ENCODE measurements around the gene CDC42EP1.
"Not testable (repeated sequence)": the region's sequence is repeated elsewhere in the genome, so short reads cannot be mapped to it uniquely, and the experiment has no call there.

The CDC42EP1 gene

GRCh38 chr22:37535159-37535558, 25.1 kb upstream of the CDC42EP1 start:
- DNase-seq, result no peak

DNA sequence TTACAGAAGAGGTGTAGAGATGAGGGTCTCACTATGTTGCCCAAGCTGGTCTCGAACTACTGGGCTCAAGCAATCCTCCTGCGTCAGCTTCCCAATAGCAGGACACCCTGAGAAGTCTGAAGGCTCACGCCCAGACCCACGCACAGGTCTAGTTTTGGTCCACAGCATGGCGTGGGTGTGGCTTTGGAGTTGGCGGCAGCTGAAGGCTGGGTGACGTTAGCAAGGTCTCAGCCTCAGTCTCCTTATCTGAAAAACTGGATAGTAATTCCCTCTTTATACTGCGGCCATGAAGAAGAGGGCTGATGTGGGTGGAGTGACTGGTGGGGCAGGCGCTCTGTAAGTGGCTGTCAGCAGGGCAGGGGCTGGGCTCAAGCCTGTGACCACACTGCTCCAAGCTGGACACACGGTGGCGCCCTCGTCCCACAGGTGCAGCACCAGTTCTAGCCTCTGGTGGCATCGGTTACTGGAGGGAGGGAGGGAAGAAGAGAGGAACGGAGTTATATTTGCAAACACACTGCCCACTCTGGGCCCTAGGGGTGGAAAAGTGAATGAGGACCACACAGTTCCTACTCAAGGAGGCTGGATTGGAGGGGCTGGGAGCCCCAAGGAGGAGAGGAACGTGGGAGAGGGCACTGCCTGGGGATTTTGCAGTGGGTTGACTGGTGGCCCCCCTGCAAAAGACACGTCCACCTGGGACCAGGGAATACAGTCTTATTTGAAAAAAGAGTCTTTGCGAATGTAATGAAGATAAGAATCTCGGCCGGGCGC, 21.5 kb upstream of the CDC42EP1 start:
- DNase-seq, result peak; percentile 64 to 86

DNA sequence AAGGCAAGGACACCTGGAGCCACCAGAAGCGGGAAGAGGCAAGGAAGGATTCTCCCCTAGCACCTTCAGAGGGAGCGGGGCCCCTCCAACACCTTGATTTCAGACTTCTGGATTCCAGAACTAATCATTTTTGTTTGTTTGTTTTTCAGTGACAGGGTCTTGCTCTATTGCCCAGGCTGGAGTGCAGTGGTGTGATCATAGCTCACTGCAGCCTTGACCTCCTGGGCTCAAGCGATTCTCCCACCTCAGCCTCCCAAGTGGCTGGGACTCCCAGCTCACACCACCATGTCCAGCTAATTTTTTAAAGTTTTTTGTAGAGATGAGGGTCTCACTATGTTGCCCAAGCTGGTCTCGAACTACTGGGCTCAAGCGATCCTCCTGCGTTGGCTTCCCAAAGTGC, 20.5 kb upstream of the CDC42EP1 start:
- not testable (repeated sequence) for DNase-seq

- DNase-seq, result not testable (repeated sequence)
These were observed 17.9 kb upstream of the CDC42EP1 start for GRCh38 chr22:37542416-37542815.

DNA sequence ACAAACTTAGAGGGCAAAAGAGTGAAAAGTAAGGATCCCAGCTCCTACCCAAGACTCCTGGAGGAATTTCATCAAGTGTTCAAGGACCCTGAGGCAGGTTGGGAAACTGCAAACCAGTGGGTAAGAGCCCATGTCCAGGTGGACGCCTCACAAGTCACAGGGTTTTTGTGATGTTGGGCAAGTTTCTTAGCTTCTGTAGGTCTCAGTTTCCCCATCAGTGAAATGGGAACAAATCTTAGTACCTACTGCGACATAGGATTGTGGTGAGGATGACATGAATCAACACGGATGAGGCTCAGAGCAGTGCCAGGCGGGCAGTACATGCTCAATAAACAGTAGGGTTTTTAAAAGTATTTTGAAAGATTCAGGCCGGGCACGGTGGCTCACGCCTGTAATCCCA, 17.3 kb upstream of the CDC42EP1 start:
- no peak for DNase-seq

GRCh38 chr22:37544955-37545702, 15.2 kb upstream of the CDC42EP1 start:
- peak in 1 of 2 experiments; percentile 14 for DNase-seq

DNA sequence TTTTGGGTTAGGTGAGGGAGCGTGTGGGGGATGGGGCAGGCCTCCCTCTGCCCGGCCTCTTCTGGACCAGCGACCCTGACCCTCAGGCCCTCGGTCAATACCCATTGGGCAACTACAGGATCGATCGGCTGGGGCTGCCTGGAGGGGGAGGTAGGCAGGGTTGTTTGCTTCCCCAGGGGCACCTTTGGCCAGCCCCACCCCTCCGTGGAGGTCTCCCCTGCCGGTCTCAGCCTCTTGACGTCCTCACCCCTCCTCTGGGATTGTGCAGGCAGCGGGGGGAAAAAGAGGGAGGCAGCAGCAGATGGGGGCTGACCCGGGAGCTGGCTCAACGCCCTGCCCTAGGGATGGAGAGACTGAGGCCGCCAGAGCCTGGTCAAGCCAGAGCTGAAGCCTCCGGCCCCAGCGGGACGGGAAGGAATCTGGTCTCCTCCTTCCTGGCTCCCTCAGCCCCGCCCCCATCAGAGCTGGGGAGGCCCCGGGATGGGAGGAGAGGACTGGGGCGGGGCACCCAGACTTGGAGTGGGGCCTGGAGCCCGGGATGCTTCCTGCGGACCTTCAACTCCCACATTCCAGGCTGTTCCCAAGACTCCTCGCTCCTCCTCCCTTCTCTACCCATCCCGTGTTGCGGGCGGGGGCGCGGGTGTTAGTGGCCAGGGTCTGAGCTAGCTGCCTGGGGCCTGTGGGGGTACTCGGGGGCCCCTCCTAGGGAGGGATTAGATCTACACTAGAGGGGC, 14.4 kb upstream of the CDC42EP1 start:
- DNase-seq, result no peak

DNA sequence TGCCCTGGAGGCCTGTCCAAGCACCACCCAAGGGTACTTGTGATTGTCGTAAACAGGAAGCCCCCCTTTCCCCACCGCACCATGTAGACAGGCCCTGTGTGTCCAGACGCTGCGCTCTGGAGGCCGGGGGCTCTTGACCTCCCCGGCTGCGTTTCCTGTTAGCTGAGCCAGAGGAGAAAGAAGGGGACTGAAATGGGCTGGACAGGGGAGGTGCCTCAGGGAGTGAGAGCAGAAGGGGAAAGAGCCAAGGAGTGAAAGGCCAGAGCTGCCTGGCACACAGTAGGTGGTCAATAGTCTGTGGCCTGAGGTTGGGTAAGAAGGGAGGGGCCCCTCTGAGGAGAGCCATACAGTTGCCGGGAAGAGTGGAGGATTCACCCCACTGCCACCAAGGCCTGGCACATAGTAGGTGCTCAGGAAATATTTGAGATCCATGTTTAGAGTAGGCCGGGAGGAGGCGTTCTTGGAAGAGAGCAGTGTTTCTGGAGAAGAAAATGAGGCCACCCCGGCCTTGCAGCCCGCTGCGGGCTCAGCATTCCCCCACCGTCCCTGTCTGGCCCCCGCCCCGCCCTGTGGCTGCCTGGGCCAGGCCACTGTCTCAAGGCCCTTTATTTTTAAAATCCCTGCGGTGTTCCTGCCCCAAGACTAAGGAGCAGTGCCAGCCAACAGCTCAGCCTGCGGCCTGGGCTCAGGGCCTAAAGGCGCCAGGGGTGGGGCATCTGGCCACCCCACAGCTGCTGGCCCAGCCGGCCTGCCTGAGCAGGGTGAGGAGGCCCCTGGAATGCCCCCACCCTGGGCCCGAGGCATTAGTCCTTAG, 13.6 kb upstream of the CDC42EP1 start:
- DNase-seq, result no peak

- DNase-seq, result no peak
These were observed 13.0 kb upstream of the CDC42EP1 start for GRCh38 chr22:37547251-37547741.

GRCh38 chr22:37549704-37550059, 10.6 kb upstream of the CDC42EP1 start:
- no peak for DNase-seq

GRCh38 chr22:37550921-37551320, 9.4 kb upstream of the CDC42EP1 start:
- not testable (repeated sequence) for DNase-seq

- DNase-seq, result no peak
These were observed 8.3 kb upstream of the CDC42EP1 start for GRCh38 chr22:37551981-37552380.

DNA sequence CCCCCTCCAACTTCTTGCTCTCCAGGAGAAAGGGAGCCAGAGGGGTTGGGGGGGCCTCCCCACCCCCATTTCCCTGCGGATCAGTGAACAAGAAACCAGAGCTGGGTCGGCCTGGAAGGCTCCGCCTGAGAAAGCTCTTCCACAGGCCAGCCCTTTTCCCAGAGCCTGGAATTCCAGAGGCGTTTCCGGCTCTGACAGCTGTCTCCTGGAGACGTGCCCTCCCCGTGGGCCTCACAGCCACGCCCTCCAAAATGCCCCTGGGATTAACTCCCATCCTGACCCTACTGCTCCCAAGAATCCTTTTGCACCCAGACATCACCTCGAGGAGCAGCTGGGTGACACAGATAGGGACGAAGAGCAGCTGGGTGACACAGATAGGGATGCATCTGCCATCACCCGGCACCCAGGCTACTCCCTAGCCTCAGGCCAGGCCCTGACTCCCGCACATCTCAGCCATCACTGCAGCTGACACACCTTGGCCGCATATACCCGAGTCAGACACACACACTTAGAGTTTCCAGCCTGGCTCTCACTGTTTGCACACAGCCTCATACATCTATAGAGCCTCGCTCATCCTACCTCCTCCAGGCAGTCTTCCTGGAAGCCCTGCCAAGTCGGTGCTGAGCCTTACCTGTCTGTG, 7.6 kb upstream of the CDC42EP1 start:
- no peak for DNase-seq

- no peak for DNase-seq
These were observed 6.6 kb upstream of the CDC42EP1 start for GRCh38 chr22:37553725-37554124.

GRCh38 chr22:37555029-37555428, 5.3 kb upstream of the CDC42EP1 start:
- no peak for DNase-seq

- no peak for DNase-seq
These were observed 3.6 kb upstream of the CDC42EP1 start for GRCh38 chr22:37556710-37557109.

DNA sequence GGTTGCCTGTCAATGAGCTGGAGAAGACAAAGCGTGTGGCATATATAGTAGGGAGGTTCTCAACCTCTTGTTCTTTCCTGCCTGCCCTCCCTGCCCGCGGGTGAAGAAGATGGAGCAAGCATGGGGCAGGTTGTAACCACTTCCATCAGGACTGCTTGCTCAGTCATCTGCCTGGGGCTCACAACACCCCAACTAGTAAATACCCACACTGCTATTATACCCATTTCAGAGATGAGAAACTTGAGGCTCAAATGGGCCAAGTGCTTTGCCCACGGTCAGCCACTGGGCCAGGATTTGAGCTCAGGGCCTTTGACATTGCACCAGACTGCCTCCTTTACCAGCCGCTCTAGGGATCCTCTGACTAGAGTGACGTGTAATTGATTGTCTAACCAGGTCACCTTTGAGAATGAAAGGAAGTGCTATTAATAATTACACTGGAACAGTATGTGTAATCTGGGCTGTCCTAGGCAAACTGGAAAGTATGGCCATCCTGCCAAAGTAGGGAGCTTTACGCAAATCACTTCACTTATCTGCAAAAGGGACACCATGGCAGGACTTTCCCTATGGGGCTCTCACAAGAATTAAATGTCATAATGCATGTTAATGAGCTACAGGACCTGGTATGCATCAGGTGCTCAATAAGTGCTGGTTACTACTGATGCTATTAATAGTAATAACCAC, 2.8 kb upstream of the CDC42EP1 start:
- DNase-seq, result no peak

DNA sequence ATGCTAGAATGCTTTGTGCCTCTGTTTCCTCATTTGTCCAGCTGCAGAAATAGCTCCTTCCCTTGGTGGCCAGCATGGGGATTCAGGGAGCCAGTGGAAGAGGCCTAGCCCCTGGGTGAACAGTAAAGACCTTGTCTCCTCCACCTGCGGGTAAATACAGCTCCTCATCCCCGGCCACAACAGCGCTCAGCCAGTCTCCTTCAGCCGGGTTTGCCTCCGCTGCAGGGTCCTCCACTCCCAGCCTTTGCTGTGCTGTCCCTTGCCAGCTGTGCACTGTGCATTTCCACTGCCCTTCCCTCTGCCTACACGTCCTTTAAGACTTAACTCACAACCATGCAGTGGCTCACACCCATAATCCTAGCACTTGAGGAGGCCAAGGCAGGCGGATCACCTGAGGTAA, 1.5 kb upstream of the CDC42EP1 start:
- DNase-seq, result no peak

DNA sequence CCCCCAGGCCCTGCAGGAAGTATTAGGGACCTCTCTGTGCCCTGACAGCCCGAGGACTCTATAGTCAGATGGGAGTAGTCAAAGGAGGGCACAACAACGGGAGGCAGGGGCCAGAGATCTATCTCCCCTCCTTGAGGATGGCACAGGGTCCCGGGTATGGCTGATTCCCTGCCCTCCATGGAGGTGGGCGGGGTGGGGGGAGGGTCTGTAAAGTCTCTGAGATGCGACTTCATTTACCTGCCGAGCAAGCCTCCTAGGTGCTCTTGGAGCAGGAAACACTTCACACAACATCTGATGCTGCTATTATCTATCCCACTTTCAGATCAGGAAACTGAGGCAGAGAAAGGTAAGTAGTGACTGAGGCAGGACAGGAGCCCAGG, 769 bp upstream of the CDC42EP1 start:
- no peak for DNase-seq

DNA sequence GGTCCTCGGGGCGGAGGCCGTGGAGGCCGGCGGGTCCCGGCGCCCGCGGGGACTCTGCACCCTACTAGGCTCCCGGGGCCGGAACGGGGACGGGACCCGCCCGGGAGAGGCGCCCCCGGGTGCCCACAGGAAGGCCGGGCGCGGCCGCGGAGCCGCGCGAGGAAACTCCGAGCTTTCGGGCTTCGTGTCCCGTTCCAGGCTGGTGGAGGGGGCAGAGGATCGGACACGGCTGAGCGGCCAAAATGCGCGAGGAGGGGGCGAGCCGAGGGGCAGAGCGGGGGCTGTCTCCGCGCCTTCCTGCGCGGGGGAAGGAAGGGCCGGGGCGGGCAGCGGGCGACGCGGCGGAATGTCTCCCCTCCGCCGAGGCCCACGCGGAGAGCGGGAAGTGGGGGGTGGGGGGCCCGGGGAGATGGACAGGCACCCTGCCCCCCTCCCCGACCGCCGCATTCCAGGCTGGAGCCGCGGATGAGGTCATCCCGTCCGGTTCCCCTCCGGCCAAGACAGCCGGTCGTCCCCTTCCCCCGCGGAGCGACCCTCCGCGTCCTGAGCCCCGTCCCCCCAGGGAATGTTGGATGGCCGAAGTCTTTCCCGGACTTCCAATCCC, 430 bp downstream of the CDC42EP1 start:
- no peak for DNase-seq

Measured in SW 1271 (cell line).